Thoracic aorta (tissue), 2 donors: ENCODE measurements around the gene RNF150. TPM values are rescaled to one million over a fixed set of nuclear protein-coding genes. Genes with fewer than 3 reads are reported as not detected.

Experiments used
- ATAC-seq: fragments of 150-250 bp; one replicate; pipeline ENCODE4 v1.8.0; 2017; ENCODE audit warnings: low read depth; ENCODE audit not compliant: insufficient number of reproducible peaks, low FRiP score
- DNase-seq: peaks from one replicate; pipeline ENCODE4 v3.0.0-alpha.2; 2020; ENCODE audit warnings: low spot score
- H3K27ac ChIP-seq, 2 donors: fragments of 200-600 bp; sonication (generic); 1 replicate in 1 of 2; 2 replicates in 1 of 2; pipeline ENCODE4 v1.5.1; 2016; ENCODE audit warnings: mild to moderate bottlenecking in 2 of 2, moderate library complexity in 2 of 2
- H3K27me3 ChIP-seq: fragments of 200-600 bp; sonication (generic); replicated peaks from 2 replicates; pipeline ENCODE4 v1.6.0; 2016; ENCODE audit warnings: mild to moderate bottlenecking; ENCODE audit not compliant: insufficient read depth
- H3K36me3 ChIP-seq: fragments of 200-600 bp; sonication (generic); one replicate; pipeline ENCODE4 v1.5.1; 2016
- H3K4me1 ChIP-seq, 2 donors: fragments of 200-600 bp; sonication (generic); 1 replicate in 1 of 2; 2 replicates in 1 of 2; pipeline versions ENCODE4 v1.5.1 to v1.6.0; 2016; ENCODE audit warnings: low read depth in 2 of 2, mild to moderate bottlenecking in 1 of 2; ENCODE audit not compliant: control insufficient read depth in 1 of 2
- H3K4me3 ChIP-seq: fragments of 200-600 bp; sonication (generic); 2 replicates; pipeline ENCODE4 v1.5.1; 2016; ENCODE audit warnings: mild to moderate bottlenecking
- H3K9me3 ChIP-seq: fragments of 200-600 bp; sonication (generic); 2 replicates; pipeline ENCODE4 v1.5.1; 2016
- CTCF ChIP-seq: fragments of 200-600 bp; sonication (generic); IDR thresholded peaks from one replicate; pipeline ENCODE4 v1.5.1; 2019; ENCODE audit warnings: antibody characterized with exemption
- total RNA-seq, 2 donors: library from RNA; depleted of rRNA; stranded (reverse); fragments of >200 nt; gene quantifications; one replicate each; pipeline versions ENCODE4 v1.1.0 to v1.2.3, GENCODE V29; 2016

The RNF150 gene
- total RNA-seq, 2 donors from 2014 or later: 9.7 to 11.6 TPM

GRCh38 chr4:141041021-141041476, 92.2 kb downstream of the RNF150 start:
- peaks cover 14 to 16% of the 10 kb centered on the region in 2 donors for H3K4me1 ChIP-seq
- no peak for ATAC-seq
- no peaks in the 10 kb centered on the region for H3K9me3 ChIP-seq
- DNase-seq: no peak
- H3K27me3 ChIP-seq: no peaks in the 10 kb centered on the region
- no peak overlapping the region for H3K4me3 ChIP-seq
- no peak for TF ChIP-seq CTCF
- no peak overlapping the region for H3K27ac ChIP-seq
- H3K36me3 ChIP-seq: no peaks in the 10 kb centered on the region

GRCh38 chr4:141039156-141039555, 94.1 kb downstream of the RNF150 start:
- TF ChIP-seq CTCF: no peak
- Histone ChIP-seq H3K27ac (no peak overlapping the region), H3K9me3 (no peaks in the 10 kb centered on the region), H3K36me3 (no peaks in the 10 kb centered on the region), H3K4me1 (peaks cover 12 to 14% of the 10 kb centered on the region in 2 donors), H3K4me3 (no peak overlapping the region), H3K27me3 (no peaks in the 10 kb centered on the region)
- no peak for DNase-seq
- ATAC-seq: no peak

GRCh38 chr4:141038428-141038827, 94.8 kb downstream of the RNF150 start:
- Histone ChIP-seq H3K4me3 (no peak overlapping the region), H3K27me3 (no peaks in the 10 kb centered on the region), H3K9me3 (no peaks in the 10 kb centered on the region), H3K36me3 (no peaks in the 10 kb centered on the region), H3K4me1 (peaks cover 12 to 14% of the 10 kb centered on the region in 2 donors), H3K27ac (no peak overlapping the region)
- DNase-seq (no peak), ATAC-seq (no peak)
- no peak for TF ChIP-seq CTCF

- Histone ChIP-seq H3K27ac (no peak overlapping the region), H3K4me1 (peaks cover 12 to 14% of the 10 kb centered on the region in 2 donors), H3K9me3 (no peaks in the 10 kb centered on the region), H3K4me3 (no peak overlapping the region), H3K36me3 (no peaks in the 10 kb centered on the region), H3K27me3 (no peaks in the 10 kb centered on the region)
- TF ChIP-seq CTCF: no peak
- ATAC-seq (no peak), DNase-seq (no peak)
Observed at GRCh38 chr4:141037446-141037845, 95.8 kb downstream of the RNF150 start.

GRCh38 chr4:141036786-141037185, 96.5 kb downstream of the RNF150 start:
- H3K27ac ChIP-seq: no peak overlapping the region
- no peaks in the 10 kb centered on the region for H3K36me3 ChIP-seq
- H3K27me3 ChIP-seq: no peaks in the 10 kb centered on the region
- no peak for TF ChIP-seq CTCF
- no peaks in the 10 kb centered on the region for H3K9me3 ChIP-seq
- no peak overlapping the region for H3K4me3 ChIP-seq
- H3K4me1 ChIP-seq: peaks cover 12 to 14% of the 10 kb centered on the region in 2 donors
- DNase-seq (no peak), ATAC-seq (no peak)
